Kasumi-1 (cell line): ENCODE data around the gene CACTIN.

Experiments used
- DNase-seq, 2 experiments: peaks; one replicate each; lab custom pipeline; 2025; lab: John Stamatoyannopoulos, UW

CACTIN gene

GRCh38 chr19:3627351-3627723, 747 bp upstream of the CACTIN start:
- DNase-seq, result no peak

GRCh38 chr19:3625996-3626472, 556 bp downstream of the CACTIN start:
- no peak for DNase-seq

- no peak for DNase-seq
These were observed 2.9 kb downstream of the CACTIN start for GRCh38 chr19:3623716-3624115.

- no peak for DNase-seq
These were observed 4.4 kb downstream of the CACTIN start for GRCh38 chr19:3622224-3622623.

DNA sequence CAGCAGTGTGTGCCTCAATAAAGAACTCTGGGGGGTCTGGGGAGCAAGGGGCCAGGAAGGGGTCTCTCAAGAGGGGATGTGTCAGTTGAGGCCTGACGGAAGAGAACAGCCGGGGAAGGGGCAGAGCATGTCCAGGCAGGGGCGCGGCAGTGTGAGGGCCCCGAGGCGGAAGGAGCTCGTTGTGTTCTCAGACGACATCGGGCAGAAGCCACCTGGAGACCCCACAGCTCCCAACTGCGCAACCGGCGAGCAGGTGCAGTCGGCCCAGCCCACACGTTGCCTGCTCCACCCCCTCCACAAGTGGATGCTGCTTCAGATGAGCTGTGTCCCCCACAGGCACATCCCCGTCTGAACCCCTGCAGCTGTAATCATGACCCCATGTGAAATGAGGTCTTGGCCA, 4.9 kb downstream of the CACTIN start:
- no peak for DNase-seq

DNA sequence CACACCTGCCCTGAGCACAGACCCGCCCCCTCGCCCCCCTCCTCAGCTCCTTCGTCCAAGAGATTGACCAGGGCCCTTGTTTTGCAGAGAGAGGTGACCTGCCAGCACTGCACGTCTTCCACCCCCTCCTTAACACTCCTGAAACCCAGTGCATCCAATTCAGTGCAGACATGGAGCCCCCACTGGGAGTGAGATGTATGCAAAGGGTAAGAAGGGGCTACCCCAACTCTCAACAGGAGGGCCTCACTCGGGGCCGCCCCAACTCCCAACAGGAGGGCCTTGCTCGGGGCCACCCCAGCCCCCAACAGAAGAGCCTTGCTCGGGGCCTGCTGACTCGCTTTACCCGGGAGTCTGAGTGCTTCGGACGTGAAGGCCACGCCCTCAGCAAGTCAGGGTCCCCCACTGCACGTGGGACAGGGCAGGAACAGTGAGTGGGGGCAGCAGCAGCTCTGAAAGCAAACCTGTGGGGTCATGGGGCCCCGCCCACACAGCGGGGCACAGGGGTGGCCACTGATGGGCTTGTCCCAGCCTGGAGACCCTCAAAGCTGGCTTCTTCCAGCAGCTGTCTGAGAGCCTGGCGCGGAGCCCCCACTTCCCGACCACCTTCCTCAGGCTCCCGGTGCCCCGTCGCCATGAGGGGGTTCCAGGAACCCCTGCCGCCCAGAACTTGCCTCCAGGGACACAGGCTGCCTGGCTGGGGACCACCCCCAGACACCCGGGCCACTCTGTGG, 5.6 kb downstream of the CACTIN start:
- DNase-seq, result no peak

GRCh38 chr19:3620145-3620816, 6.3 kb downstream of the CACTIN start:
- DNase-seq, result no peak

DNA sequence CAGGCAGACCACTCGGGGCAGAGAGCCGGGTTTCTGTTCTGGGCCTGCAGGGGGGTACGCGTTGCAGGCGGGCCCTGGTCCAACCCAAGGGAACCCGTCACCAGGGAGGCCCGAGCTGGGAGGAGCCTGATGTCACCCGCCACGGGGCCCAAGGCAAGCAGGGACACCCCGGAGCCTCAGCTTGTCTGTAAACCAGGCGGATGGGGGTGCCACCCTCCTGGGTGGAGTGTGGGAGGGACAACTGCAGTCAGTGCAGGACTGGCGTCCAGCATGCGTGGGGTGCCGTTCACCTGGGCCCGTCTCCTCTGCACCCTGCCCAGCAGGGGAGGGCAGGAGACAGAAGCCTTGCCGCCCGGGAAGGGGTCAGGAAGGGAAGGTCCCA, 7.0 kb downstream of the CACTIN start:
- DNase-seq, result no peak

DNA sequence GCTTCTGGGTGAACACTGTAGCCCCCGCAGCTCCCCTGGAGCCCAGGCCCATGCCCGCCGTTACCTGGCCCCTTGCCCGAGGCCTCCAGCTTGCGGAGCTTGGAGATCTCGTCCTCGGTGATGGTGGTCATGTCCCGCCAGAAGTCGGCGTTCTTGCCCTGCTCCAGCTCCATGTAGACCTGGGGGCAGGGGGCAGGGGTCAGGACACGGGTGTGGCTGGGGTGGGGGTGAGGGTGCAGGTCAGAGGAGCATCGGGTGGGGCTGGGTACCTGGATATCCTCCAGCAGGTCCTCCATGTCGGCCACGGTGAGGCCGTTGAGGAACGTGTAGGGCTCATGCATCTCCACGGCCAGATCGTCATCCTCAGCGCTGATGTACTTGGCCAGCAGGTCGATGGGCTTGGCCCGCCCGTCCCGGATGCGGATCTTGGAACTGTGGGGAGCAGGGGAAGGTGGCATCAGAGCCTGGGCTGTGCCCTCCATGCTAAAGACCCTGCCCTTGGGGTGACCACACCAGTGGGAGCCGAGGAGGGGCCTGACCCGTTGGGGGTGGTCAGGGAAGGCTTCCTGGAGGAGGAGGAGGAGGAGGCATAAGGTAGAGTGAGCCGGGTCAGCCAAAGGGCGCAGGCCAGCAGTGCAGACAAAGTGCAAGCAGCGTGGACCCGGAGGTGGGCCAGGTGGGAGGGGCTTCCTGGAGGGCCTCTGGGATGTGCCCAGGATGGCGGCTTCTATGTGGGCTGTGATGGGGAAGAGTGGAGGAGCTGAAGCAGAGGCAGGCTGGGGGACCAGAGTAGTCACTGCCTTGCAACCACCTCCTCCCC, 7.6 kb downstream of the CACTIN start:
- no peak for DNase-seq

DNA sequence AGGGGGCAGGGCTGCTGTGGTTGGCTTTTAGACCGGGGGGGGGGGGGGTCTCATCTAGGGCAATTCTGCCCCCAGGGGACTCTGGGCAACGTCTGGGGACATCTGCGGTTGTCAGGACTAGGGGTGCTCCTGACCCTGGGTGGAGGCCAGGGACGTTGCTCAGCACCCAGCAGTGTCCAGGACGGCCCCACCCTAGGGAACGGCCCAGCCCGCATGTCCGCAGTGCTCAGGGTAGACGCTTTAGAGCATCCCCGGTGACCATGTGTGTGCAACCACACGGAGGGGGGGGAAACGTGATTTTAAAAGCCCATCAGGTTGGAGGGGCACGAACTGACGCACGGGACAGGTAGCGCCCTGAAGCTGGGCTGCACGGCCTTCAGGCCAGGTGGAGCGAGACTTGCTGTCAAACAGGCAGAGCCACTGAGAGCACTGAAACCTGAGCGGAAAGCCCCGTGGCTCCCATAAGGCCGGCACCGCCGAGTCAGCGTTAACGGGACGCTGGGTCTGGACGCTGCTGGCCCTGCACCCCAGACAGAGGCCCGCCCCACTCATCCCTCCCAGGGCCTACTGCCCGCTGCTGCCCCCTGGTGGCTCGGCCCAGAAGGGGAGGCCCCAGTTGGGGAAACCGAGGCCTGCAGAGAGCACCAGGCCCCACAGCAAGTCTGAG, 8.3 kb downstream of the CACTIN start:
- DNase-seq, result no peak

GRCh38 chr19:3617463-3617862, 9.1 kb downstream of the CACTIN start:
- DNase-seq, result peak; percentile 19 to 20

DNA sequence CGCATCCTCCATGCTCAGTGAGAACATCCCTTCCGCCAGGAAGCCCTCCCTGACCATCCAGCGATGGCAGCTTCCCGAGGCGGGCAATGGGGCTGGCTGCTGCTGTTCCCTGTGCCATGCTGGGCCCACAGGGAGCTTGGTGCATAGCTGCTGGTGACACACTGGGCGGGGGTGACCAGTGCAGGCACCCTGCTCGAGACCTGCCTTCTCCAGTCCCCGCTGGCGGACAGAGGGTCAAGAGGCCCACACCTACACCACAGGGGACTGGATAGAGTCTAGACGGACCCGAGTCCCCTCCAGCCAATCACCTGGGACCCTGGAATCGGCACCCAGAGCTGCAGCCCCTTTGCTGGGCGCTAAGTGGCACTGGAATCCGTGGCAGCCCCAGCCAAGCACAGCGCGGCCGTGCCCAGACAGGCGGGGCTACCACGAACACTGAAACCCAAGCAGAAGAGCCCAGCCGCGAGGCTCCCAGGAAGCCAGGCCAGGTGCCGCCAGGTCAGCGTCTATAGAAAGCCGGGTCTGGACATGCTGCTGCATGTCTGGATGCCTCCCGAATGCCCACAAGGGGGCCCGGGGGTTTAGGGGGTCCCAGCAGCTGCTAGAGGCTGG, 11.0 kb downstream of the CACTIN start:
- DNase-seq, result no peak

- no peak for DNase-seq
These were observed 11.6 kb downstream of the CACTIN start for GRCh38 chr19:3614858-3615505.

DNA sequence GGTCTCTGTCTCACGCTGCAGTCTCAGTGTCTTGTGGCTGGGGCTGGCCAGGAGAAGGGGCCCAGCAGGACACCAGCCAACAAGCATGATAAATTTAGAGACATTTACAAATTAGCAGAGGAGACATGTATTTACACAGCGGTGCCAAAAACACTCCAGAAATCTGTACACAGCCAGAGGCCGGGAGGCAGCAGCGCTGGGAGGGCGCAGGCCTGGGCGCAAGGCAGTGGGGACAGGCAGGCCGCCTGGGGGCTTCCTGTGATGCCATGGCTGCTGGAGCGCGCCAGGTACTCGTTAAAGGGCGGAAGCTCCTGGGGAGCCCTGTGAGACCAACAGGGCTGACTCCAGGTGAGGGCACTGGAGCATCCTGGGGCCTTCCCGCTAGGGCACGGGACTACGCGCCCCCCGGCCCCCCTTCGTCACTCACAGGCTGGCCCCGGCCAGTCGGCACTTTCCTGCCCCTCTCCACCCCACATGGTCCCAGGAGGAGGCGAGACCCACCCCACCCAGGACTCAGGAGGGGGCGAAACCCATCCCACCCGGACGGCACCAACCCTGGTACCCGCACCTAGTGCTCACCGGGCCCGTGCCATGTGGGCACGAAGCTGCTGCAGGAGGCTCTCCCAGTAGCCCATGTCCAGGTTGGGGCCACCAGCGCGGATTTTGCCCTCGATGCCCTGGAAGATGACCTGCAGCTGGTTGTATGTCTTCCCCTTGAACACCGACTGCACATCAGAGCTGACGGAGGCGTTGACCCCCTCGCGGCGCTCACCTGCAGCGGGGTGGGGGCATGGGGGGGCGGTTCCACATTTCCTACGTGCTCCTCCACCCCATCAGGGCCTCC, 12.6 kb downstream of the CACTIN start:
- no peak for DNase-seq

- DNase-seq, result no peak
These were observed 13.5 kb downstream of the CACTIN start for GRCh38 chr19:3612901-3613741.

DNA sequence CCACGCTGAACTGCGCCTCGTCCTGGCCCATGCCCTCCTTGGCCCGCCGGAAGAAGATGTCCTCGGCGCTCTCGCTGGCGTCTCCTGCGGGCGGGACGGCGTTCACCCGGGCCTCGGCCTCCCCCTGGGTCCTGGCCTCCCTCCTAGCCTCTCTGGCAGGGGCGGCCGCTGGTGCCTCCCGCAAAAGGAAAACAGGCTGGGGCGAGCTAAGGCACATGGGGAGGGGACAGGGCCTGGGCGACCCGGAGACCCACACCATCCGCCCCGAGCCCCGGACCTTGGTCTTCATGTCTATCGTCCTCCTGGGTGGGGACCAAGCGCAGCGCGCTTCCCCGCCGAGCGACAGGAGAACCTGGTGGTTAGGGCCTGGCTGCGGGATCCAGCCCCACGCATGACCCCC, 14.3 kb downstream of the CACTIN start:
- no peak for DNase-seq

- DNase-seq, result no peak
These were observed 14.7 kb downstream of the CACTIN start for GRCh38 chr19:3611841-3612240.

DNA sequence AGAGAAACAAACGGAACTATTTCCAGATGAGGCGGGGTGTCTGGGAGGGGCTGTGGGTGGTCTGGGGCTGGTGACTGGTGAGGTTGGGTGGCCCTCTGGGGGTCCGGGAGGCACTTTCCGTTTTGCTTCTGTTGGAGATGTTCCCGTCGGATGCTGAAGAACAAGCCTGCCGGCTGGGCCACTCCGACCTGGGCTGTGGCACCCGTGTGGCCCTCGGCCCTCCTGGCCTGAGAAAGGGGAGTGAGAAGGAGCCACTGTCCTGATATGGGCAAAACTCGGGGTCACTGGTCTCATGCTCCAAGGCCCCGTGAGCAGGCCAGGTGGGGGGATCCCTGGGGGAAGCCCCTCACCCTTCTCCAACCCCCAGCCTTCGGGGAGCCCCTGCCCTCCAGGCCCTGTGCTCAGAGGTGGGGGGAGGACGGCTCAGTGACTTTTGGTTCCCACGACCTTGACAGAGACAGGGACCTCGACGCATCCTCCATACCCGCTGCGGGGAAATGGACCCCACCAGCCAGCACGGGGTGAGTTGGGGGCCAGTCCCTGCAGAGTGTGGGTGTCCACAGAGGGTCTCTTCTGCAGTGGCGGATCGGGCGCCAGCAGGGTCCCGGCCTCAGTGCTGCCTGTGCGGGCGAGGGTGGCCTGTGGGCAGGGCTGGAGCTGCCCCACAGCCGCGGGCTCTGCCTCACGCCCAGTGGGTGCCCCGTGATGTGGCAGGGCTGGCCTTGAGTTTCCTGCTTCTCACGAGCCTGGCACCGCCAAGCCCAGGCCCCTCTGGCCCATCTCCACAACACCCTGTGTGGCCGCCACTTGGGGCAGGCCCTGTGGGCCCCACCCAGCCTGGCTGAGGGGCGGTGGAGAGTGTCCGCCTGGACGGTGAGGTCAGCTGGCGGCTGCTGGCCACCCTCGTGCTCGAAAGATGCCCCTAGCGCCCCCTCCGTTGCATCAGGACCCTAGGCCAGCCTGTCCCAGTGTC, 15.6 kb downstream of the CACTIN start:
- DNase-seq, result no peak
